ENCODE data around the gene CRHR2.
"Not testable (repeated sequence)": the region's sequence is repeated elsewhere in the genome, so short reads cannot be mapped to it uniquely, and the experiment has no call there.

Gene CRHR2

DNA sequence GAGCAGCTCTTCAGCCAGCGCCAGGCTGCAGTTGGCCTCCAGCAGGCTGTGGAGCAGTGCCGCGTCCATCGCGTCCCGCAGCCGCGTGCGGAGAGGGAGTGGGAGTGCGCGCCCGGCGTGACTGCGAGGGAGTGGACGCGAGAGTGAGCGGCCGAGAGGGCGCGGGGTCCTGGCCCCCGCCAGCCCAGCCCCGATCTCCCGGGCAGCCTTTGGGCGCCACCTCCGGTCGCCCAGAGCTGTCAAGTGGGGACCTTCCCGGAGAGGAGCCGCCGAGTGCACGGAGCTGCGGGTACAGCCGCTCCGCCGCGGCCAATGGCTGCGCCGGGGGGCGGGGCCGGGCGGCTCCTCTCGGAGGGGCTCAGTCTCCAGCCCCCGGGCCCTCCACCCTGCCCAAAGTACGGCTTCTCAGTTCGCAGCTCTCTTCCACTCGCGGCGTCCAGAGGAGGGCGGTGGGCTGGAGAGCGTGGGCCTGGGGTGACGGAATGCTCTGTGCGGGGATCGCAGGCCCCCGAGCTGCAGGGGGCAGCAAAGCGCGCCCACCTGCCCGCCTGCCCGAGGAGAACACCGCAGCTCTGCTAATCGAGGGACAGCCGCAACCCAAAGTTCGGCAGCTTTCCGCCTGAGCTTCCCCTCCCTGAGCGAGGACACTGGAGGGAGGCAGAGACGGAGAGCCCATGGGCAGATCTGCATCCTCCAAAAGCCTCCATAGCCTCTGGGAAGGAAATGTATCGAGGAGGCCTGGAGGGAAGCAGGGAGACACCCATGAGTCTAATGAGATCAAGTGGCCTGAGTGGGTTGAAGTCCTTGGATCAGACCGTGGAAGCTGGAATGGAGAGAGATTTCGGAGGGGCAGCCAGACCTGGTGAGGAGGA lies at the start of gene CRHR2:
Gene CRHR2, minus strand, starts transcription at position 245 of the 872 bp plus-strand sequence. Its CDS starts 176 bp downstream, at position 69.
- no peak for DNase-seq

DNA sequence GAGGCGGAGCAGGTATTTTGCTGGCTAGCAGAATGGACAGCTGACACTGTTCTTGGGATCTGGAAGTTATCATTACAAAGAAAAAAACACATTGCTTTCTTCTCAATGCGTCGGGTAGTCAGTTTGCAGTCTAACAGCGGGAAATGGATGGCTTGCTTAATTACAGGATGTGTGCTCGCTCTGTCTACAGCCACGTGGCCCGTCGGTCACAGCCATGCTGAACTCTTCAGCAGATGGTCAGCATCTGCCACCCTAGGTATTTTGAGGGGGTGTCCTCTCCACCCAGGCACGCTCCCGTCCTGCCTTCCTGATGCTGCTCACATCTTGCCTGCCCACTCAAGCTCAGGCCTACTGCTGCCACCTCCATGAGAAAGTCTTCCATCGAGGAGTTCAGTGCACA lies 49.3 kb upstream of the CRHR2 start:
- DNase-seq: no peak

DNA sequence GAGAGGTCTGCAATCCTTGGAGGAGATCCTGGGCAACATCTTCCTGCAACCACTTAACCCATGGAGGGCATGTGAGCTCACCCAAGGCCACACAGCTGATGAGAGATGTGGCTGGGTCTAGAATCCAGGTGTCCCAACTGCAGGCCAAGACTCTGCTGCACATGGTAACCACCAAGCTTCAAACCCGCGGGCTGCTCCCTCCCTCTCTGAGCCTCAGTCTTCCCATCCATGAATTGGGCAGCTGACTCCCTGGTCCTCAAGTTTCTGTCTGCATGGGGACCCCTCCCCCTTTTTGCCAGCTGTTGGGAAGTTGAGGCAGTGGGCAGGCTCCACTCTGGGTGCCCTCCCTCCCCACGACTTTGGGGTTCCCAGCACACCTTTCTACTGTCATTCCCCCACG lies 48.7 kb upstream of the CRHR2 start:
- DNase-seq: no peak

DNA sequence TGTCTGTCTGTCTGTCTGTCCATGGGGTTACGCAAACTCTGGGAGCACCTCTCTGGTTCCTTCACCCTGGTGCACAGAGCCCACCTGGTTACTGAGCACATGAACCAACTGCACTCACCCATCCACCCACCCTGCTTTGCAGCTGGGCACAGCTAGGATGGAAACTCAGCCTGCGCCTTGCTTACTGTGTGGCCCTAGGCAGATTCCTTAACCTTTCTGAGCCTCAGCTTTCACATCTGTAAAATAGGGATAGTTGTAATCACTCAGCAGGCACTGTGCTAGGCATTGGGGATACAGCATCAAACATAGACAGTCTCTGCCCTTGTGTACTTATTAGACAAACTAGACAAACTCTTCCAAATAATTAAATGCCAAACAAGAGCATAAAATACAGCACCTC lies 47.8 kb upstream of the CRHR2 start:
- no peak for DNase-seq

DNA sequence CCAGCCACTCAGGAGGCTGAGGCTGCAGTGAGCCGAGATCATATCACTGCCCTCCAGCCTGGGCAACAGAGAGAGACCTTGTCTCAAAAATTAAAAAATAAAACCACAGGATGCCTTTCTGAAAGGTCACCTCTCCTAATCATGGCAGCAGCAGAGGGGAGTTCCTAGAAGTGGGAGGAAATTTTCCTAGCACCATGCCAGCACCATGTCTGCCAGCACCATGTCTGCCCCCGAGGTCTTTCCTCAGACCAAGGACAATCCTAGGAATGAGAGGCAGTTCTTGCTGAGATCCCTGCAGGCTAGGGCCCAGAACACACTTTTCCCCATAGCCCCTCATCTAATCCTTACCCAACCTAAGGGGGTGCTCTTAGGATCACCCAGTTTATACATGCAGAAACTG lies 47.4 kb upstream of the CRHR2 start:
- no peak for DNase-seq

DNA sequence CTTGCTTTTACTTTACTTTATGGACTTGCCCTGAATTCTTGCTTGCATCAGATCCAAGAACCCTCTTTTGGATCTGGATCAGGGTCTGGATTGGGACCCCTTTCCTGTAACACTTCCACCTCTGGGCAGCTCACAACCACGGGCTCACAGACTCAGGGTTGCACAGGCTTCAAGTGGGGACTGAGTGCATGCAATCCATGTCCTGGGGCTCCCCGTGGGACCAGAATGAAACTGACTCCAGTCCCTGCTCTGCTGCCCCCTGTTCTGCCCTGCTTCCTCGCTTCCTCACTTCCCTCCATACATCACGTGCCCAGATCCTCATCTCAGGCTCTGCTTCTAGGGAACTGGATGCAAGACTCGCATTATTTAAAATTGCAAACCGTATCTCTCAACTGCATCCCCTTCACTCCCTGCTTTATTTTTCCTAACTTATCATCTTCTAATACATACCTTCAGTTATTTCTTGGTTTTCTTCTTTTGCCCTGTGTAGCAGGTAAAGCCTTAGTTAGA lies 46.4 kb upstream of the CRHR2 start:
- no peak for DNase-seq

DNA sequence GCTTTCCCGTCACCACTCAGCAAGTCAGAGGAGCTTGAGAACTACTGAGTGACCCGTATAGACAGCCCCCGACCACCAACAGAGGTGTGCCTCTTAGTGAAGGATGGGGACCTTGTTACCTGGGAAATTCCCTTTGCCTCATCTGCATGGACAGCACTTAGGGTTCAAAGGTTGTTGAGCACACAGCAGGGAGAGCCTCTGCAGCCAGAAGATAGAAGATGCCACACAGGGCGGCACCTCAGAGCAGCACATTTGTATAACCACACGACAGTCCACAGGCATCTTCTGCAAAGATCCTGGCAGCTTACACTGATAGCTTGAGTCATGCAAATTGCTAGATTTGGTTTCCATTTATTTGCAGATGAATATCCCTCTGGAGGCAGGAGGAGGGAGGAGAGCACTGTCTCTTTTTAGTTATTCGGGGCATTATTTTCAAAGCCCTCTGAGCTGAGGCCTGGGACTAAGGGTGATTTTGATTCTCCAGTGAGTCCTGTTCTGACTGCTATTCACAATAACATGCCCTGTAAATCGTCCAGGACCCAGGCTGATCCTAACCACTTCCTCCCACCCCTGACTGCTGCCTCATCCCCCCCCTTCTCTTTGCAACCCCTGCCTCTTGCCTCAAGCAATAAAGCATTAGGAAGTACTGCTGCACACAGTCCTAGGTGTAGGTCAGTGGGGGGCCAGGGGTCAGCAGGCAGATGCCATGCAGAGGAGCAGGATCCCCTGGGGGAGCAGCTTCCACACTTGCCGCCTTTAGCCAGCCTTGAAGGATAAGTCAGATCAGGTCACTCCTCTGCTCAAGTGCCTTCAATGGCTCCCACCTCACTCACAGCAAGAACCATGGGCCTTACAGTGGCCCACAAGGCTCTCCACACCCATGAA lies 45.0 kb upstream of the CRHR2 start:
- DNase-seq: peak; percentile 47

DNA sequence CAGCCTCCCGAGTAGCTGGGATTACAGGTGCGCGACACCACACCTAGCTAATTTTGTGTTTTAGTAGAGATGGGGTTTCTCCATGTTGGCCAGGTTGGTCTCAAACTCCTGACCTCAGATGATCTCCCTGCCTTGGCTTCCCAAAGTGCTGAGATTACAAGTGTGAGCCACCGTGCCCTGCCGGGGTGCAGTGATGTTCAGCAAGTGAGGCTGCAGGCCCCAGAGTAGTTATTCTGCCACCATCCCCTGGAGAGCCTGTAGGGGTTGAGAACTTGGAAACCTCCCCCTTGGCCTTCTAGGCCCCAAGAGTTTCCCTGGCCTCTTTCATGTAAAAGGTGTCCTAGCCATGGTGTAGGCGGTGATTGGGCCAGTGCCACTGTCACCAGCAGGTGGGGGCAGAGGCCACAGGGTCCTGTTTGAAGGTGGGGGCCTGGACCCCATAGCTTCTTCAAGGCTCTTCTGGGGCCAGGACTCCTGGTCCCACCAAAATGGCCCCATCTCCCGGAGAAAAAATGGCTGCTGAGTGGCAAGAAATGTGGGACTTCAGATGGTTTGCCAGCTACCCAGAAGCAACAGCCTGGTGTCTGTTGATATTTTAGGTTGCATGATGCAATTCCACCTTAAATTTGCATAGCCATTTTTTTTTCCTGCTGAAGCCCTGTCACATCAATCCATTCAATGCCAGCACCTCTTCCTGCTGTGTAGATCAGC lies 44.2 kb upstream of the CRHR2 start:
- no peak for DNase-seq

DNA sequence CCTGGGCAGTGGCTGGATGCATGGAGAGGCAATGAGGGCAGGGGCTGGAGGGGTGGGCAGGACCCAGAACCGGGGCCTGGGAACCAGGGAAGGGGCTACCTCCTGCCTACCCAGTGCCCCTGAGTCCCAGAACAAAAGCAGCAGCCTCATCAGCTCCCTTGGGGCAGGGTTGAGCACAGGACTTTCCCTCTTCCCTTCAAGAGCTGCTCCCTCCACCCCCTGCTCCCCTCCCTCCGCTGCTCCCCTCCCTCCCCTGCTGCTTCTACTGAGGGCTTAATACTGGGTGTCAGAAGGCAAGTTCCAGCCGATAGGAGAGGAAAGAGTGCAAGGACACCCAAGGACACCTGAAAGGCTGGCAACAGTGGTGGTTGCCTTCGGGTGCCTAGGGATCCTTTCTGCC lies 41.5 kb upstream of the CRHR2 start:
- no peak for DNase-seq

DNA sequence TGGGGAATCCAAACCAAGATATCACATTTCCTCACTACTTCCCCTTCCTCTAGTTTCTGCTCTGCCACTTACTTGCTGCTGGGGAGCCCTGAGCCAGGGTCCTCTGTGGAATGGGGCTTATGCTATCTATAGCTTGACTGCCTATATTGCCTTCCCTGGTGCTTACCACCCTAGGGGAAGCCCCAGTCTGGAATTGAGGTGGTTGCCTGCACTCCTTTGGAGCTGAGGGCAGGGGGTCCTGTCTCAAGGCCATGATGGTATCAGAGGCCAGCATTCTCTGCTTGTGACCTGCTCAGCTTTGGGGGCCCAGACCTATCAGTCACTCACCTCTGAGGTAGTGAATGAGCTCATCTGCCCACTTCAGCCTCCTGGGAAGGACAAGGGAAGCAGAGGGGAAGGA lies 40.4 kb upstream of the CRHR2 start:
- DNase-seq: no peak

DNA sequence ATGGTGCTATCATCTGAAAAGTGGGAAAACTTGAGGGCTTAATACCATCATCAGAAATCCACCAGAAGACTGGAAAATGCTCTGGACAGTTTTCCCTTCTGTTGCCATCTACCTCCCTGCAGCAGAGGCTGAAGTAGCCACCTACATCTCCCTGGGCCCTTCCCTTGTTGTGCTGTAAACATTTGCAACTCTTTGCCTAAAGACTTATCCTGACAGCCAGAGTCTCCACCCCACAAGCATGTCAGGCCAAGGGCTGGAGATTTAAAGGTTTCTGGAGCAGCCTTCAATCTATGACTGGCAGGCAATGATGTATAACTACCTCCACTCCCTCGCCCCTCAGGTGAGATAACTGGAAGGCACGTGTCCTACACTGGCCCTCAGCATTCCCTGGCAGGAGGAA lies 39.9 kb upstream of the CRHR2 start:
- DNase-seq: no peak

DNA sequence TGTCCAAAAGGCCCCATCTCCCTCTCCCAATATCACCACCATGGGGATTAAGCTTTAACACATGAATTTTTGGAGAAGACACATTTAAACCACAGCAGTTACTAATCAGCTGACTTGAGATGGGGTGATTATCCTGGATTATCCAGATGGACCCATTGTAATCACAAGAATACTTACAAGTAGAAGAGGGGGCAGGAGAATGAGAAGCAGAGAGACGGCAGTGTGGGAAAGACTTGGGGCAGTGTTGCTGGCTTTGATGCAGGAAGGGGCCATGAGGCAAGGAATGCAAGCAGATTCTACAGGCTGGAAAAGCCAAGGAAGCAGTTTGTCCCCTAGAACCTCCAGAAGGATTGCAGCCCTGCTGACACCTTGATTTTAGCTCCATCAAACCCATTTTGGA lies 39.0 kb upstream of the CRHR2 start:
- no peak for DNase-seq

DNA sequence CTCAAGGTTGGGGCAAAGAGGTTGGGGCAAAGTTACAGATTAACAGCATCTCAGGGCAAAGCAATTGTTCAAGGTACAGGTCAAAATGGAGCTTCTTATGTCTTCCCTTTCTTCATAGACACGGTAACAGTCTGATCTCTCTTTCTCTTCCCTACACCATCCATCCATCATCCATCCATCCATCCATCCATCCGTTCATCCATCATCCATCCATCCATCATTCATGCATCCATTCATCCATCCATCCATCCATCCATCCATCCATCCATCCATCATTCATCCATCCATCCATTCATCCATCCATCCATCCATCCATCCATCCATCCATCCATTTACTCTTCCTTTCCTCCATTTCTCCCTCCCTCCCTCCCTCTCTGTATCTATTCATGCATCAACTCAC lies 37.2 kb upstream of the CRHR2 start:
- not testable (repeated sequence) for DNase-seq

DNA sequence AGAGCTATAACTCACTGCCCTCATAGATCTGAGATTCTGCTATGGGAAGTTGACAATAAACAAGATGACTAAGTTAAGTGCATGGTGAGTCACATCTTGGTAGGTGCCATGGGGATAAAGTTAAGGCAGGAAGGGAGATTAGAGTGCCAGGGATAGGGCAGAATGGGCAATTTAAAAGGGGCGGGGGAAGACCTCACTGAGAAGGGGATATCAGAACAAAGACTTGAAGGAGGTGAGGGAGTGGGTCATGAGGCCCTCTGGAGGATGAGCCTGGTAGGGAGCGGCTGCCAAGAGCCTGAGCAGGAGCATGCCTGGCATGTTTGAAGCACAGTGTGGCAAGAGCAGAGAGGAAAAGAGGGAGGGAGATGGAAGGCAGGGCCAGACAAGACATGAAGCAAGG lies 34.9 kb upstream of the CRHR2 start:
- DNase-seq: no peak

DNA sequence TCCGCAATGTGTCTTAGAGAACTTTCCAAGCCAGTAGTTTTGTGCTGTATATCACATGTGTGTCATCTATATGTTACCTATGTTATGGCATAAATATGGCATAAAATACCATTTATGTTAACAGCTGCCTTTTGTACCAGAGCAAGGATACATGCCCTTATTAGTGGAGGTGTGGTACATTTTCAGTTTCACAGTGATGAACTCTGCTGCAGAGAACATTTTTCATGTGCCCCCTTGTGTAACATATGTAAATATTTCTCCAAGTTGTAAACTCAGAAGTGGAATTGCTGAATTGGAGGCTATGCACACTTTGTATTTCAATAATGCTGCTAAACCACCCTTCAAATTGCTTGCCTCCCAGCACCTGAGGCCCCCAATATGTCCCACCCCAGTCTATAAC lies 31.9 kb upstream of the CRHR2 start:
- no peak for DNase-seq

DNA sequence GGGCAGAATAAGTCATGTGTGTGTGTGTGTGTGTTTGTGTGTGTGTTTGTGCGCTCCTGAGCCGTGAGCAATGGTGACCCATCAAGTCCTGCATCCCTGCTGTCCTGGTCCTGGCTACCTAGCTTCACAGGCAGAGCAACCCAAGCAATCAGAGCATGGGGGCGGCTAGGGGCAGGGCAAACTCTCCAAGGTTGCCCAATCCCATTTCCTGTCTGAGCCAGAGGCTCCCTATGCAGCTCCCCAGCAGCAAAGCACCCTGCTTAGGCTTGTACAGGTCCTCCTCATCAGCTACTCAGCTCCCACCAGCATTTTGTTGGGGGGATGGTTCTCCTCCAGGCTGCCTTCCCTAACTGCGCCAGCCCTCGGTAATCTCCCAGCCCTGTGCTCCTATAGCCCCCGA lies 31.1 kb upstream of the CRHR2 start:
- DNase-seq: no peak

DNA sequence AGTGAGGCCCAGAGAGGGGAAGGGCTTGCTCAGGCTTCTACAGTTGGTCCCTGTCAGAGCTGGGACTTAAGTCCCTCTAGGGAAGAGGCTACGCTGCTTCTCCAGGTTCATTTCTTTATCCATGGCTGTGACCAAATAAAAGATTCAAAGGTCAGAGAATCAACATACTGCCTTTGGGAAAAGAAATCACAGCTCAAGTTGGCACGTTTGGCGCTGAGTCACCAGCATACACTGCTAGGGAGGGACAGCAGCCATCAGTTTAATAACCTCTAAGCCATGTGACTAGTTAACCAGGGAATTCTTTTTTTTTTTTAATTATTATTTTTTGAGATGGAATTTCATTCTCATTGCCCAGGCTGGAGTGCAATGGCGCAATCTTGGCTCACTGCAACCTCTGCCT lies 28.4 kb upstream of the CRHR2 start:
- DNase-seq: no peak

DNA sequence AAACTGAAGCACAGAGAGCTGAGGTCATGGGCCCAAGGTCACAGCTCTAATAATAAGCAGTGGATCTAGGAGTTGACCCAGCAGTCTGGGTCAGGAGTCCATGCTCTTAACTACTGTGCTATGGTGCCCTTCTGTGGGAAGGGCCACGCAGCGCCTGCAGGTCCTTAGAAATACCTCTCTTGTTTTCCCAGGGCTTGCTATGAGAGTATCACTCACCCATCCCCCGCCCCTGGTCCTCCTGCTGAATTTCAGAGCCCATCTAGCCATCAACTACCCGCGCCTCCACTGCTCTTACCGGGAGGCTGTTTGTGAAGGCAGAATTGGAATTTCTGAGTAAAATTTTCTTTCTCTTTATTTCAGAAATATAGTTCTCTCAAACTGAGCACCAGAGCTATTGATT lies 27.3 kb upstream of the CRHR2 start:
- DNase-seq: no peak

DNA sequence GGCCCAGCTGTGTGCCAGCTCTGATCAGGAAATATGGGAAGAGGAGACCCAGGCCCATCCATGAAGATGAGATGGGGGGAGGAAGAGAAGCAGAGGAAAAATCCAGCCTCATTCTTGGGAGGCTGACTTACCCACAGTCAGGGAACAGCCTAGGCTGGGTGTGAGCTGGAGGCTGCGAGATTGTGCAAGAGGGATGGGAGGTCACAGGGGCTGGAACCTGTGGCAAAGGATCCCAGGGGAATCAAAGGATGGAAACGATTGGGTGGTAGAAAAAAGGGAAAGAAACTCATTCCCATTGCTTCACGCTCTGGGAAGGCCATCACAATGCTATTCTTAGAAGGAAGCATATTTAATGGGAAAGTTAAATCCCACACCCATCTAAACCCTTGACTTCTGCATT lies 26.7 kb upstream of the CRHR2 start:
- no peak for DNase-seq

DNA sequence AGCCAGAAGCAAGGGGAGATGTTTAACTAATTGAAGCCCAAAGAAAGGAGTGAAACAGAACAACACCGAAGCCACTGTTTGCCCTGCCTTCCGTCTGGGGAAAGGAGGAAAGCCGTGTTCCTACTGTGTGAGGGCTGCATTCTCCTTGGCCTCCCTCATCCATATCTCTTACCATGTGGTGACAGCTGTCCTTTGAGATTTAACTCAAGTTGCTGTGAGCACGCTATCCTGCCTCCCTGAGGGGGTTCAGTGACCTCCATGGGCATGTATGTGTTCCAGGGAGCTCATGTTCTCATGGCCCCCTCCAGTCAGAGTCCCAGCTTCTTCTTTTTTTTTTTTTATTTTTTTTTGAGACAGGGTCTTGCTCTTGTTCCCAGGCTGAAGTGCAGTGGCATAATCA lies 26.2 kb upstream of the CRHR2 start:
- DNase-seq: no peak

DNA sequence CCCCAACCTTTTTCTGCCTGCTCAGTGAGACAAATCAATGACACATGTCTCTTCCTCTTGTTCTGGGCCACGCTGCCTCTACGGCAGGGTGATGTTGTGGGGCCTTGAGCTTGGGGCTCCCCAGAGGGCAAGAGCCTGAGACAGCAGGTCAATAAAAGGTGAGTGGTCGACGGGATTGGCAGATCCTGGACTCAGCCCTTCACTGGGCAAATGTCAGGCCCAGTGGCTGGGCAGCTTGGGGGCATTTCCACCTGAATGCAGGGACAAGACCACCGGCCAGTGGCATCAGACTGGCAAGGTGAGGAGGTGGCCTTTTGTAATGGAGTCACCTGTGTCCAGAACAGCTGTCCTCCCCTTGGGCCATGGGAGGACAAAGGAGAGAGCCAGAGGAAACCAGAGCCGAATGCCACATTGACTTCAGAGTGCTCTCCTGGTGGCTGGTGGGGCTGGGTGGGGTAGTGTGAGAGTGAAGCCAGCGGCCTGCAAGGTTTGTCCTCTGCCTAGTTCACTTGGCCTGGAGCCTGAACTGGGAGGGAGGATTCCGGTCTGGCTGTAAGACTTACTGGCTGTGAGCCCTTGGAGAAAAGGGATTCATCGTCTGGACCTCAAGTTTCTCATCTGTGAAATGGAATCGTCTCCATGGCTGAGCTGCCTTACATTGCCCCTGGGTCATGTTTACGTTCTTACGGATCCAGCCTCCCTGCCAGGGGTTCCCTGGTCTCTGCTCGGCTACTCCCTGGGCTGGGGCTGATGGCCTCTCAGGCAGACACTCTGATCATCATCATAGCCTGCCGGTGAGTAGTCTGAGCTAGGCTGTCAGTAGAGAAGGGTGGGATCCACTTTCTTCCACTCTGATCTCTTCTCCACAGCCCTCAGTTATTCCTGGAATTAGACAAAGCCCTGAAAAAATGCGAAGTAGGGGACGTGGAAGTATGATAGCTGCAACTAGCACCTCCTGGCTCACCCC lies 25.4 kb upstream of the CRHR2 start:
- no peak for DNase-seq

DNA sequence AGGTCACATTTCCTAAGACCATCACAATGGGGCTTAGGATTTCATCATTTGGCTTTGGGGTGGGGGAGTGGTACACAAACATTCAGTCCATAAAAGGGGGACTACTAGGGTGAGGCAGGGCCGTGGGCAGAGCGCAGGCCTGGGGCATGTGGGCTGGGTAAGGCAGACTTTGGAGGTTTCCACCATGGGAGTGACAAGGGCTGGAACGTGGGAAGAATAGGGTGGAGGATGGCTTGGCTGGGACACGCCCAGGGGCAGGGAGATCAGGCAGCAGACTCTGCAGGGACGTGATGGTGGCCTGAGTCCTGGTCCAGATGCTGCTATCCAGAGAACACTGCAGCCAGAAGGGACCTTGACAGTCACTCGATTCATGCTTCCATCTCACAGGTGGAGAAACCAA lies 24.7 kb upstream of the CRHR2 start:
- DNase-seq: no peak

Data from NK-92 treated with Interleukin-12 subunit alpha and Interleukin-12 subunit beta, amount 100 ng/mL, for 24 hours (cell line).